ENCODE measurements around the gene B4GALT3. TPM values are rescaled to one million over a fixed set of nuclear protein-coding genes. Genes with fewer than 3 reads are reported as not detected.

Gene B4GALT3
- total and polyA plus RNA-seq, 12 donors: 21.9 to 38.8 (median 29.8) TPM

DNA sequence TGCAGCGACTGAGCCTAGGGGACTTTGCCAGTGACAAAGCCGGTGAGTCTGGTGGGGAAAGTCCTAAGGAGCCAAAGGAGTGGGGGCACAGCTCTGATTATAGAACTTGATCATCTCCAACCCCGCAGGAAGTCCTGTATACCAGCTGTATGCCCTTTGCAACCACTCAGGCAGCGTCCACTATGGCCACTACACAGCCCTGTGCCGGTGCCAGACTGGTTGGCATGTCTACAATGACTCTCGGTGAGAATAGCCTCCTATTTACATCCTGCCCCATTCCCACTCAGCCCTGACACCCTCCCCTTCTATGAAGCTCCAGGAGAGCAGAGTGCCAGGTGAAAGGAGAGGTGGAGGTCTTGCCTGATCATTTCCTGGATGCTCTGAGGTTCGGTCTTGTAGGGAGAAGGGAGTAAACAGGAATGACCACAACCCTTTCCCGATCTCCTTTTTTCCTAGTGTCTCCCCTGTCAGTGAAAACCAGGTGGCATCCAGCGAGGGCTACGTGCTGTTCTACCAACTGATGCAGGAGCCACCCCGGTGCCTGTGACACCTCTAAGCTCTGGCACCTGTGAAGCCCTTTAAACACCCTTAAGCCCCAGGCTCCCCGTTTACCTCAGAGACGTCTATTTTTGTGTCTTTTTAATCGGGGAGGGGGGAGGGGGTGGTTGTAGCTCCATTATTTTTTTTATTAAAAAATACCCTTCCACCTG is 12.3 kb downstream of the B4GALT3 start:
- H3K4me3 ChIP-seq: peak overlapping the region in 2 of 4 donors; percentile 54 to 80
- DNase-seq: no peak
- no peak for TF ChIP-seq POLR2A (IDR thresholded peaks at IDR 0.05)
- TF ChIP-seq, protein P1, sequence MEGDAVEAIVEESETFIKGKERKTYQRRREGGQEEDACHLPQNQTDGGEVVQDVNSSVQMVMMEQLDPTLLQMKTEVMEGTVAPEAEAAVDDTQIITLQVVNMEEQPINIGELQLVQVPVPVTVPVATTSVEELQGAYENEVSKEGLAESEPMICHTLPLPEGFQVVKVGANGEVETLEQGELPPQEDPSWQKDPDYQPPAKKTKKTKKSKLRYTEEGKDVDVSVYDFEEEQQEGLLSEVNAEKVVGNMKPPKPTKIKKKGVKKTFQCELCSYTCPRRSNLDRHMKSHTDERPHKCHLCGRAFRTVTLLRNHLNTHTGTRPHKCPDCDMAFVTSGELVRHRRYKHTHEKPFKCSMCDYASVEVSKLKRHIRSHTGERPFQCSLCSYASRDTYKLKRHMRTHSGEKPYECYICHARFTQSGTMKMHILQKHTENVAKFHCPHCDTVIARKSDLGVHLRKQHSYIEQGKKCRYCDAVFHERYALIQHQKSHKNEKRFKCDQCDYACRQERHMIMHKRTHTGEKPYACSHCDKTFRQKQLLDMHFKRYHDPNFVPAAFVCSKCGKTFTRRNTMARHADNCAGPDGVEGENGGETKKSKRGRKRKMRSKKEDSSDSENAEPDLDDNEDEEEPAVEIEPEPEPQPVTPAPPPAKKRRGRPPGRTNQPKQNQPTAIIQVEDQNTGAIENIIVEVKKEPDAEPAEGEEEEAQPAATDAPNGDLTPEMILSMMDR (IDR thresholded peaks at IDR 0.05): no peak
- H3K4me1 ChIP-seq (replicated peaks in 1 of 2): peaks cover 15 to 32% of the 10 kb centered on the region in 2 donors
- peaks cover 0 to 45% of the 10 kb centered on the region in 2 donors for H3K36me3 ChIP-seq (replicated peaks in 1 of 2)
- H3K9me3 ChIP-seq (replicated peaks in 1 of 3): no peaks in the 10 kb centered on the region
- 64 to 71% (median 69%) methylated on average over 14 of the region's 14 CpGs for WGBS, 4 donors
- peak overlapping the region; percentile 6 to 81 (median 77) for H3K27ac ChIP-seq
- intact Hi-C loops (cut with DNase I): no loop called here
- no peaks in the 10 kb centered on the region for H3K27me3 ChIP-seq

- Histone ChIP-seq H3K27me3 (no peaks in the 10 kb centered on the region), H3K36me3 (replicated peaks in 1 of 2) (peaks cover 0 to 33% of the 10 kb centered on the region in 2 donors), H3K4me3 (no peak overlapping the region), H3K9me3 (replicated peaks in 1 of 3) (no peaks in the 10 kb centered on the region), H3K4me1 (replicated peaks in 1 of 2) (peaks cover 17 to 38% of the 10 kb centered on the region in 2 donors), H3K27ac (no peak overlapping the region)
- no peak for DNase-seq
- intact Hi-C loops (cut with DNase I): no loop called here
- 85 to 92% (median 90%) methylated on average over 5 of the region's 5 CpGs for WGBS, 4 donors
- TF ChIP-seq POLR2A (IDR thresholded peaks at IDR 0.05): no peak
- TF ChIP-seq, protein P1 (IDR thresholded peaks at IDR 0.05): no peak
These were observed 13.5 kb downstream of the B4GALT3 start for GRCh38 chr1:161163793-161164192.

DNA sequence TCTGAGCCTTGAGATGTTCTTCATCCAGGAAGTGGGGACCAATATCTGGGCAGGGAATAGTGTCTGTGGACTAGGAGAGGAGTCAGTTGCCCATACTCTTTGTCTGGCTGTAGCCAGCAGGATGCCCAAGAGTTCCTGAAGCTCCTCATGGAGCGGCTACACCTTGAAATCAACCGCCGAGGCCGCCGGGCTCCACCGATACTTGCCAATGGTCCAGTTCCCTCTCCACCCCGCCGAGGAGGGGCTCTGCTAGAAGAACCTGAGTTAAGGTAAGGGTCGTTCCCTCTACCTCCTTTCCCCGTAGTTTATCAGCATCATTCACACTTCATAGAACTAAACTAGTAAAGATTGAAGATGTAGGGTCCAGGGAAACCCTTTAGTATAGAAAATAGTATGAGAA is 14.5 kb downstream of the B4GALT3 start:
- Histone ChIP-seq H3K36me3 (replicated peaks in 1 of 2) (peaks cover 0 to 36% of the 10 kb centered on the region in 2 donors), H3K9me3 (replicated peaks in 1 of 3) (no peaks in the 10 kb centered on the region), H3K27ac (no peak overlapping the region), H3K27me3 (no peaks in the 10 kb centered on the region), H3K4me3 (no peak overlapping the region), H3K4me1 (replicated peaks in 1 of 2) (peaks cover 17 to 38% of the 10 kb centered on the region in 2 donors)
- no peak for DNase-seq
- intact Hi-C loops (cut with DNase I): no loop called here
- WGBS, 4 donors: 93 to 96% (median 95%) methylated on average over 6 to 10 of the region's 10 CpGs
- TF ChIP-seq, protein P1 (IDR thresholded peaks at IDR 0.05): no peak
- no peak for TF ChIP-seq POLR2A (IDR thresholded peaks at IDR 0.05)

DNA sequence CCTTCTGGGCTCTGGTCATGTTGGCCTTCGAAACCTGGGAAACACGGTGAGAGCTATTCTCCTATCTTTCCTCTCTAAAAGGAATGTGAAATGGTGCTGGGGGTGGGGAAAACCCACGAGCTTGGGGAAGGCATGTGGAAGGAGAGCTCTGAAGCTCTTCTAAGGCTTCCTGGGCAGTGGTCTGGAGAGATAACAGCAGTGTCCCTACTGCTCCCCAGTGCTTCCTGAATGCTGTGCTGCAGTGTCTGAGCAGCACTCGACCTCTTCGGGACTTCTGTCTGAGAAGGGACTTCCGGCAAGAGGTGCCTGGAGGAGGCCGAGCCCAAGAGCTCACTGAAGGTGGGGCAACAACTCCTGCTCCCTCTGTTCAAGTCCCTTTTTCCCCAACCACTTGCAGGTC is 15.3 kb downstream of the B4GALT3 start:
- H3K4me1 ChIP-seq (replicated peaks in 1 of 2): peaks cover 15 to 31% of the 10 kb centered on the region in 2 donors
- WGBS, 4 donors: 75 to 83% (median 81%) methylated on average over 7 of the region's 7 CpGs
- H3K4me3 ChIP-seq: no peak overlapping the region
- no peaks in the 10 kb centered on the region for H3K9me3 ChIP-seq (replicated peaks in 1 of 3)
- H3K27me3 ChIP-seq: no peaks in the 10 kb centered on the region
- peak overlapping the region in 1 of 5 donors; percentile 3 for H3K27ac ChIP-seq
- TF ChIP-seq POLR2A (IDR thresholded peaks at IDR 0.05): no peak
- TF ChIP-seq, protein P1 (IDR thresholded peaks at IDR 0.05): no peak
- DNase-seq: no peak
- intact Hi-C loops (cut with DNase I): no loop called here
- peaks cover 0 to 43% of the 10 kb centered on the region in 2 donors for H3K36me3 ChIP-seq (replicated peaks in 1 of 2)
